ENCODE results near the gene PERCC1.

PERCC1 gene

GRCh38 chr16:1441391-1441829, 10.5 kb downstream of the PERCC1 start:
- no peaks in the 10 kb centered on the region for H3K27me3 Mint-ChIP-seq
- no peak overlapping the region for H3K27ac Mint-ChIP-seq (ENCODE audit: low read depth)
- H3K4me3 Mint-ChIP-seq, result no peak overlapping the region
- no peaks in the 10 kb centered on the region for H3K4me1 Mint-ChIP-seq
- no peaks in the 10 kb centered on the region for H3K36me3 Mint-ChIP-seq (ENCODE audit: insufficient read depth)
- ATAC-seq (replicated peaks; ENCODE audit: extremely low read depth, poor library complexity, severe bottlenecking), result no peak
- no peak for DNase-seq (ENCODE audit: low spot score in 2 of 2)
- H3K9me3 Mint-ChIP-seq, result no peaks in the 10 kb centered on the region

DNA sequence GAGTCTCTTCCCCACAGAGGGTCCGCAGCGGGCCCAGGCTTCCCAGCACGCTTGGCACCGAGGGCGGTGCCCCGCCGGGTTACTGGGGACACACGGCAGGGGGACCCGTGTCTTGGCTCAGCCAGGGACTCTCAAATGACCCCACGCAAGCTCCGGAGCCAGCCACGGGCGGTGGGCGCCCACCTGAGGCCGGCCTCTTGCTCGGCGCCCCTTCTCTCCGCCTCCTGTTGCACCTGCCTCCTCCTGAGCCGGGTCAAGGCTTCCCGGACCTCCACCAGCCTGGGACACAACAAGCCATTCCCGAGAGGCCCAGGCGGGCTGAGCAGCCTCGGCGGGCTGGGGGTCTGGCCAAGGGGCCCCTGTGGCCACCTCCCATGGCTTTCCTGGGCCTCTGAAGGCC, 11.8 kb downstream of the PERCC1 start:
- ATAC-seq (replicated peaks; ENCODE audit: extremely low read depth, poor library complexity, severe bottlenecking) (no peak), DNase-seq (ENCODE audit: low spot score in 2 of 2) (no peak)
- no peaks in the 10 kb centered on the region for H3K27me3 Mint-ChIP-seq

GRCh38 chr16:1443403-1443973, 12.6 kb downstream of the PERCC1 start:
- Mint-ChIP-seq H3K27ac (ENCODE audit: low read depth) (no peak overlapping the region), H3K4me1 (no peaks in the 10 kb centered on the region), H3K4me3 (no peak overlapping the region), H3K9me3 (no peaks in the 10 kb centered on the region), H3K27me3 (no peaks in the 10 kb centered on the region), H3K36me3 (ENCODE audit: insufficient read depth) (no peaks in the 10 kb centered on the region)
- ATAC-seq (replicated peaks; ENCODE audit: extremely low read depth, poor library complexity, severe bottlenecking) (no peak), DNase-seq (ENCODE audit: low spot score in 2 of 2) (no peak)

More for the DNA sequence above, 11.8 kb downstream of the PERCC1 start:
- Mint-ChIP-seq H3K4me3 (no peak overlapping the region), H3K36me3 (ENCODE audit: insufficient read depth) (no peaks in the 10 kb centered on the region), H3K27ac (ENCODE audit: low read depth) (no peak overlapping the region), H3K4me1 (no peaks in the 10 kb centered on the region), H3K9me3 (no peaks in the 10 kb centered on the region)

DNA sequence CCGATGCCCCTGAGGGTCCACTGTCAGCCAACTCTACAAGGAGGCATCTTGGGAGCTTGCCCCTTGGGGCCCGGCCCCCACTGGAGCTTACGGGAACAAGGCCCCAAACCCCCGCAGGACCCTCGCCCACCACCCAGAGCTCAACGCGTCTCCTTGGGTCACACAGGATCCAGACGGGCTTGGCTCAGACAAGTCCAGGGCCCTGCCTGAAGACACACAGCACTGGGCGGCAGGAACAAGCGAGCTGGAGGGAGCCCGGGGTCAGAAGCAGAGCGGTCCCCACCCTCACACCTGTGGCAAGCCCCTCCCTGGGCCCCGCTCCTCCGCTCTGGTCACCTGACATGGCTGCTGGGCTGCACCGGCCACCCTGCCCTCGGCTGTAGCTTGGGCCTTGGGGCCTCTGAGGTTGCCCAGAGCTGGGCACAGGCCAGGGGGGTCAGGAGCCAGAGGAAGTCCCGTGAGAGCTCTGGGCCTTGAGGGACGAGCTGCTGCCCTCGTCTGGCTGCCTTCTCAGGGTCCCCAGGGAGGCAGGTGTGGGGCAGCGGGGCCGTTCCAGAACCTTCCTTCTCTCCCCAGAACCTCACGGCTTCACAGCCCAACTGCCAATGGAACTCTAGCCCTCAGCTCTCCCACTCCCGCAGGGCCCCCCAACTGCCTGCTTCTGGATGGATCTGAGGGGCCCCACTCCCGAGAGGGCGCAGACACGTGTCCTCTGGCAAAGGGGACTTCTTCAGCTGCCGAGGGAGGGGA, 13.3 kb downstream of the PERCC1 start, which contains the start of gene CCDC154:
CCDC154 (minus strand) TSS at position 577 of the 750 bp plus-strand sequence; CDS start at position 343, 234 bp downstream.
- H3K27me3 Mint-ChIP-seq, result no peaks in the 10 kb centered on the region
- H3K36me3 Mint-ChIP-seq (ENCODE audit: insufficient read depth), result no peaks in the 10 kb centered on the region
- no peak for ATAC-seq (replicated peaks; ENCODE audit: extremely low read depth, poor library complexity, severe bottlenecking)
- no peaks in the 10 kb centered on the region for H3K4me1 Mint-ChIP-seq
- no peak within 1 kb of the TSS for H3K27ac Mint-ChIP-seq (ENCODE audit: low read depth)
- H3K9me3 Mint-ChIP-seq, result no peaks in the 10 kb centered on the region
- DNase-seq (ENCODE audit: low spot score in 2 of 2), result no peak
- no peak within 1 kb of the TSS for H3K4me3 Mint-ChIP-seq

DNA sequence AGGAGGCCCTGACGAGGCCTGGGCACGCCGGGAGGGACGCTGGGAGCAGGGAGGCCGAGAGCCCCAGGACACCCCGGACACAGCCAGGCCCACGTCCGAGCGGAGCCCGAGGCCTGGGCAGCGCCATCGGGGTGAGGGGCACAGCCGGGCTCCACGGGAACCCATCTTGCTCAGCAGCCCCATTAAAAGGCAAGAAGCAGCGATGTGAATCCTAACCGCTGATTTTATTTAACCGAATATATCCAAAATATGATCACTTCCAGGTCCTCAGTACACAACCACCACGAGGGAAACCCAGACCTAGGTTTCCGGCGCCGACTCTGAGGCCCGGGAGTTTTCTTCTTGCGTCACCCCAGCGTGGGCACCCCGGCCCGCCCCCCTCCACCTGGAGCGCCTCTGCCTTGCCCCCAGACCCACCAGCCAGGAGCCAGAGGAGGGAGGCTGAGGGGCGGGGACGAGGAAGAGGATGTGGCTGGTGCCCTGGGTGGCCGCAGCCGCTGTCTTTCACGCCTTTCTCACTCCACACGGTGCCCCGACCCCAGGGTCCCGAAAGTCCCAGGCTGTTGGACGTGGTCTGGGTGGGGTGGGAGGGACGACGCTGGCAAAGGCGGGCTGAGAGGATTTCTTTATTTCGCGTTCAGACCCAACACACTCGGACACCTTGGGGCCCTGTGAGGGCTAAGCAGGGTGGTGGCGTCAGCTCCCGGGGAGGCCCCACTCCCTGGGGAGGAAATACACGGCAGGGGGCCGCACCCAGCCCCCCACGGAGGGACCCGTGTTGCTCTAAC, 14.0 kb downstream of the PERCC1 start:
- H3K27me3 Mint-ChIP-seq, result no peaks in the 10 kb centered on the region
- H3K27ac Mint-ChIP-seq (ENCODE audit: low read depth), result no peak overlapping the region
- no peaks in the 10 kb centered on the region for H3K36me3 Mint-ChIP-seq (ENCODE audit: insufficient read depth)
- H3K4me3 Mint-ChIP-seq, result no peak overlapping the region
- DNase-seq (ENCODE audit: low spot score in 2 of 2) (no peak), ATAC-seq (replicated peaks; ENCODE audit: extremely low read depth, poor library complexity, severe bottlenecking) (no peak)
- H3K4me1 Mint-ChIP-seq, result no peaks in the 10 kb centered on the region
- H3K9me3 Mint-ChIP-seq, result no peaks in the 10 kb centered on the region

DNA sequence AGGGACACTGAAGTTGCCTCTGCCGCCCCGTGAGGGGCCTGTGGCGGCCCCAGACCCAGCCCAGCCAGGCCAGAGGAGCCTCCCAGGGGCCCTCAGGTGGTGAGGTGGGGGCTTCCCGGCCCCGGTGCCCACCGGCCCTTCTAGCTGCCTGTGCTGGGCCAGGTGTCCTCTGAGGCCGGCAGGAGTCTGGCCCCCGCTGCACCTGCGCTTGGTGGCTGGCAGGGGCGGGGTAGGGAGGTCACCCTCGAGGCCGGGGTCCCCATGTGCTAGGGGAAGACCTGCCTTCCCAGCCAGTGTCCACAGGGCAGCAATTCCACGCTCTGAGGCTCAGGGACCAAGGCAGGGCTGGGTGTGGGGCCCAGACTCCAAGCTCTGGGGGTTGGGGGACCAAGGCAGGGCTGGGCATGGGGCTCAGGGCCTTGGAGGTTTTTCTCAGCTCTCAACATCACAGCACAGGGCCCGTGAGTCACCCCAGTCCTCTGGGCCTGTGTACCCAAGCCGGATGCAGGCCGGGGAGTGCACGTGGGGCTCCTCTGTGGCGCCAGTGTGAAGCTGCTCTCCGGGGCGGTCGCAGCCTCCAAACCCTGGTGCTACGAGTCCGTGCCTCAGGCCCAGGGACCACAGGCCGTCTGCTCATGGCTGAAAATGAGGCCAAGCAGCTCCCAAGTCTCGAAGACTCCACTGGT, 14.8 kb downstream of the PERCC1 start:
- ATAC-seq (replicated peaks; ENCODE audit: extremely low read depth, poor library complexity, severe bottlenecking) (no peak), DNase-seq (ENCODE audit: low spot score in 2 of 2) (no peak)
- H3K9me3 Mint-ChIP-seq, result no peaks in the 10 kb centered on the region
- H3K4me1 Mint-ChIP-seq, result no peaks in the 10 kb centered on the region
- no peak overlapping the region for H3K4me3 Mint-ChIP-seq
- H3K27me3 Mint-ChIP-seq, result no peaks in the 10 kb centered on the region
- H3K27ac Mint-ChIP-seq (ENCODE audit: low read depth), result no peak overlapping the region
- no peaks in the 10 kb centered on the region for H3K36me3 Mint-ChIP-seq (ENCODE audit: insufficient read depth)

GRCh38 chr16:1446296-1447080, 15.6 kb downstream of the PERCC1 start:
- Mint-ChIP-seq H3K36me3 (ENCODE audit: insufficient read depth) (no peaks in the 10 kb centered on the region), H3K9me3 (no peaks in the 10 kb centered on the region), H3K4me3 (no peak overlapping the region), H3K4me1 (no peaks in the 10 kb centered on the region), H3K27ac (ENCODE audit: low read depth) (no peak overlapping the region), H3K27me3 (no peaks in the 10 kb centered on the region)
- ATAC-seq (replicated peaks; ENCODE audit: extremely low read depth, poor library complexity, severe bottlenecking) (no peak), DNase-seq (ENCODE audit: low spot score in 2 of 2) (no peak)

DNA sequence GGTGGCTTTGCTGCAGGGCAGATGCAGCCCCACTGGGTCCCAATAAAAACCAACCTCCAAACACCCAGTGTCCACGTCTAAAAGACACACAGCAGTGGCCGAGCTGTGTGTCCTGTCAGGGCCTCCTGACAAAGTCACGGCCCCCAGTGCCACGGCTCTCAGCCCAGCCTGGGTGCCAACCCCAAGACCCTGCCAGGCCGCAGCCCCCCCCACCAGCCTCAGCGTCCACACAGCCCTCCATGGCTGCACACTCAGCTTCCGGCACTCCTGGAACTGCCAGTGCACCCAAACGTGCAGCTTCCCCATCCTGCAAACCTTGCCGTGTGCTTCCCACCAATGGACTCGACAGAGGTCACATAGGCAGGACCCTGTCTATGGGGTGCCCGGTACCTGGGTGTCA, 17.1 kb downstream of the PERCC1 start:
- Mint-ChIP-seq H3K36me3 (ENCODE audit: insufficient read depth) (peaks cover 6% of the 10 kb centered on the region), H3K4me3 (no peak overlapping the region), H3K4me1 (no peaks in the 10 kb centered on the region), H3K27ac (ENCODE audit: low read depth) (no peak overlapping the region), H3K27me3 (no peaks in the 10 kb centered on the region), H3K9me3 (no peaks in the 10 kb centered on the region)
- ATAC-seq (replicated peaks; ENCODE audit: extremely low read depth, poor library complexity, severe bottlenecking) (no peak), DNase-seq (ENCODE audit: low spot score in 2 of 2) (no peak)

DNA sequence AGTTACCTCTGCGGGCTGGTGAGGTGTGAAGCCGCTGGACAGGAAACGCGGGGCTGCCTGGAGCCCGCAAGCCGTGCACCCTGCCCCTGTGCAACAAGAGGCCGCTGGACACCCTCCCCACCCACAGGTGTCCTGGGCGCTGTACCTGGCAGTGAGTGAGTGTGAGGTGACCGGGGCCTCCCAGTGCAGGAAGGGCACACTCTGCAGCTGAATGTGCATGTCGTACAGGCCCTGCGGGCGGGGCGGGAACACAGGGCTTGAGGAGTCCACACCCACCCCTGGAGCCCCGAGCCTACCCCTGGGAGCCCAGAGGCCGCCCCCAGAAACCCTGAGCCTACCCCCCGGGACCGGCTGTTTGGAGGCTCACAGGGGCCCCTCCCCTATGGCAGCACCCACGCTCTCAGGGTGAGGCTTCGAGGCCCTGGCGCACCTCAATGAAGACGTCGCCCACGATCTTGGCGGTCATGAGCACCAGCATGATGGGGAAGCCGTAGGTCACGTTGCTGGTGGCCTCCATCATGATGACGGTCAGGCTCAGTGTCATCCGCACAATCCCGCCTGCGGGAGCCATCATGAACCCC, 17.7 kb downstream of the PERCC1 start:
- Mint-ChIP-seq H3K4me1 (no peaks in the 10 kb centered on the region), H3K9me3 (no peaks in the 10 kb centered on the region)
- DNase-seq (ENCODE audit: low spot score in 2 of 2), result no peak

GRCh38 chr16:1449201-1449788, 18.4 kb downstream of the PERCC1 start:
- H3K4me3 Mint-ChIP-seq, result no peak overlapping the region
- H3K4me1 Mint-ChIP-seq, result no peaks in the 10 kb centered on the region
- H3K27ac Mint-ChIP-seq (ENCODE audit: low read depth), result no peak overlapping the region
- DNase-seq (ENCODE audit: low spot score in 2 of 2) (no peak), ATAC-seq (replicated peaks; ENCODE audit: extremely low read depth, poor library complexity, severe bottlenecking) (no peak)
- H3K36me3 Mint-ChIP-seq (ENCODE audit: insufficient read depth), result peaks cover 9% of the 10 kb centered on the region
- no peaks in the 10 kb centered on the region for H3K27me3 Mint-ChIP-seq
- no peaks in the 10 kb centered on the region for H3K9me3 Mint-ChIP-seq

More for the DNA sequence above, 17.7 kb downstream of the PERCC1 start:
- no peak for ATAC-seq (replicated peaks; ENCODE audit: extremely low read depth, poor library complexity, severe bottlenecking)
- H3K36me3 Mint-ChIP-seq (ENCODE audit: insufficient read depth), result peaks cover 7% of the 10 kb centered on the region
- H3K27ac Mint-ChIP-seq (ENCODE audit: low read depth), result no peak overlapping the region
- H3K27me3 Mint-ChIP-seq, result no peaks in the 10 kb centered on the region
- no peak overlapping the region for H3K4me3 Mint-ChIP-seq

DNA sequence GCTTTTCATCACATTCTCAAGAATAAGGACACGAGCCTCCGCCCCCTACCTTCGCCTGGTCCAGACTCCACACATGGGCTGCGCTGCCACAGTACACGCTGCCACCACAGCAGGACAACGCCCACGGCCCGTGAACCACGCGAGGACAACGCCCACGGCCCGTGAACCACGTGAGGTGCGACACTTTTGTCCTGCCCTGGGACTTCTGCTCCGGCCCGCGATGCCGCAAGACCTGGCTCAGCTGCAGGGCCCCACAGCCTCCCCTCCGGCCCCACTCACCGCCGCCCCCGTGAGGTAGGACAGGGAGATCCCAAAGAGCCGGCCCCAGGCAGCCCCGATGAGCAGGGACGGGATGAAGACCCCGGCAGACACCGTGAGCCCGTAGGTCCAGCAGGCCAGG, 19.3 kb downstream of the PERCC1 start:
- H3K36me3 Mint-ChIP-seq (ENCODE audit: insufficient read depth), result peaks cover 9% of the 10 kb centered on the region
- no peaks in the 10 kb centered on the region for H3K4me1 Mint-ChIP-seq
- H3K9me3 Mint-ChIP-seq, result no peaks in the 10 kb centered on the region
- DNase-seq (ENCODE audit: low spot score in 2 of 2) (no peak), ATAC-seq (replicated peaks; ENCODE audit: extremely low read depth, poor library complexity, severe bottlenecking) (no peak)
- no peak overlapping the region for H3K27ac Mint-ChIP-seq (ENCODE audit: low read depth)
- no peak overlapping the region for H3K4me3 Mint-ChIP-seq
- no peaks in the 10 kb centered on the region for H3K27me3 Mint-ChIP-seq

Data from central memory CD8-positive, alpha-beta T cell (primary cell).